Inflammatory macrophage treated with lipopolysaccharide for 4 hours (primary cell): ENCODE data around the gene DIDO1.

Source experiments
- DNase-seq: peaks from one replicate; pipeline ENCODE4 v3.0.0-alpha.2; 2020

The DIDO1 gene

GRCh38 chr20:62949962-62950361 lies 23.7 kb upstream of the DIDO1 start:
- peak; percentile 26 for DNase-seq

- no peak for DNase-seq
Observed at GRCh38 chr20:62949153-62949821, 23.0 kb upstream of the DIDO1 start.

GRCh38 chr20:62947532-62948300 lies 21.4 kb upstream of the DIDO1 start:
- no peak for DNase-seq

- no peak for DNase-seq
Observed at GRCh38 chr20:62946918-62947317, 20.6 kb upstream of the DIDO1 start.

- DNase-seq: no peak
Observed at GRCh38 chr20:62945771-62946339, 19.6 kb upstream of the DIDO1 start.

GRCh38 chr20:62944746-62945145 lies 18.4 kb upstream of the DIDO1 start:
- DNase-seq: no peak

GRCh38 chr20:62944184-62944583 lies 17.9 kb upstream of the DIDO1 start:
- no peak for DNase-seq

- DNase-seq: no peak
Observed at GRCh38 chr20:62943396-62943795, 17.1 kb upstream of the DIDO1 start.

- no peak for DNase-seq
Observed at GRCh38 chr20:62942456-62942855, 16.2 kb upstream of the DIDO1 start.

GRCh38 chr20:62941792-62942191 lies 15.5 kb upstream of the DIDO1 start:
- no peak for DNase-seq

- no peak for DNase-seq
Observed at GRCh38 chr20:62940875-62941274, 14.6 kb upstream of the DIDO1 start.

GRCh38 chr20:62938105-62938888 lies 12.0 kb upstream of the DIDO1 start, which contains the start of gene GID8:
GID8 (plus strand) TSS chr20:62938147; CDS start chr20:62941503, 3,356 bp downstream.
- DNase-seq: peak; percentile 68

- DNase-seq: peak; percentile 97
Observed at GRCh38 chr20:62937268-62938104, 11.2 kb upstream of the DIDO1 start.

GRCh38 chr20:62935968-62936585 lies 9.8 kb upstream of the DIDO1 start:
- DNase-seq: no peak

- no peak for DNase-seq
Observed at GRCh38 chr20:62935204-62935967, 9.1 kb upstream of the DIDO1 start.

- DNase-seq: no peak
Observed at GRCh38 chr20:62933966-62934365, 7.7 kb upstream of the DIDO1 start.

- no peak for DNase-seq
Observed at GRCh38 chr20:62931464-62931863, 5.2 kb upstream of the DIDO1 start.

GRCh38 chr20:62929051-62929538 lies 2.8 kb upstream of the DIDO1 start:
- DNase-seq: peak; percentile 66

GRCh38 chr20:62928246-62928939 lies 2.1 kb upstream of the DIDO1 start:
- DNase-seq: no peak

GRCh38 chr20:62927128-62927705 lies 912 bp upstream of the DIDO1 start:
- DNase-seq: no peak
